Measurements from ENCODE around the gene MYH15.

MYH15 gene

GRCh38 chr3:108511490-108511889 lies 1.1 kb upstream of the MYH15 start:
- no peak overlapping the region for H3K4me3 ChIP-seq (ENCODE audit: insufficient read depth, low read depth, low read length, poor library complexity, severe bottlenecking)
- no peak overlapping the region for H3K27ac ChIP-seq (ENCODE audit: insufficient read depth, low read length, poor library complexity, severe bottlenecking)
- DNase-seq = no peak
- no peaks in the 10 kb centered on the region for H3K9me3 ChIP-seq (ENCODE audit: control insufficient read depth, low read length)
- no peaks in the 10 kb centered on the region for H3K4me1 ChIP-seq (ENCODE audit: control insufficient read depth, insufficient read depth, low read length, poor library complexity, severe bottlenecking)
- no peaks in the 10 kb centered on the region for H3K36me3 ChIP-seq (ENCODE audit: control insufficient read depth, insufficient read depth, low read length)
- no peaks in the 10 kb centered on the region for H3K27me3 ChIP-seq (replicated peaks; ENCODE audit: control insufficient read depth, insufficient read depth, low read length, poor library complexity, severe bottlenecking)

- Histone ChIP-seq H3K36me3 (ENCODE audit: control insufficient read depth, insufficient read depth, low read length) (no peaks in the 10 kb centered on the region), H3K4me1 (ENCODE audit: control insufficient read depth, insufficient read depth, low read length, poor library complexity, severe bottlenecking) (no peaks in the 10 kb centered on the region), H3K4me3 (ENCODE audit: insufficient read depth, low read depth, low read length, poor library complexity, severe bottlenecking) (no peak overlapping the region), H3K27me3 (replicated peaks; ENCODE audit: control insufficient read depth, insufficient read depth, low read length, poor library complexity, severe bottlenecking) (no peaks in the 10 kb centered on the region), H3K9me3 (ENCODE audit: control insufficient read depth, low read length) (no peaks in the 10 kb centered on the region), H3K27ac (ENCODE audit: insufficient read depth, low read length, poor library complexity, severe bottlenecking) (no peak overlapping the region)
- no peak for DNase-seq
These were observed 659 bp upstream of the MYH15 start for GRCh38 chr3:108511055-108511454.

GRCh38 chr3:108509871-108510270 lies 525 bp downstream of the MYH15 start:
- Histone ChIP-seq H3K36me3 (ENCODE audit: control insufficient read depth, insufficient read depth, low read length) (no peaks in the 10 kb centered on the region), H3K27me3 (replicated peaks; ENCODE audit: control insufficient read depth, insufficient read depth, low read length, poor library complexity, severe bottlenecking) (no peaks in the 10 kb centered on the region), H3K27ac (ENCODE audit: insufficient read depth, low read length, poor library complexity, severe bottlenecking) (no peak overlapping the region), H3K4me3 (ENCODE audit: insufficient read depth, low read depth, low read length, poor library complexity, severe bottlenecking) (no peak overlapping the region), H3K9me3 (ENCODE audit: control insufficient read depth, low read length) (no peaks in the 10 kb centered on the region), H3K4me1 (ENCODE audit: control insufficient read depth, insufficient read depth, low read length, poor library complexity, severe bottlenecking) (no peaks in the 10 kb centered on the region)
- no peak for DNase-seq

- H3K27ac ChIP-seq (ENCODE audit: insufficient read depth, low read length, poor library complexity, severe bottlenecking) = no peak overlapping the region
These were observed 1.1 kb downstream of the MYH15 start for GRCh38 chr3:108509263-108509662.

GRCh38 chr3:108507902-108508301 lies 2.5 kb downstream of the MYH15 start:
- Histone ChIP-seq H3K36me3 (ENCODE audit: control insufficient read depth, insufficient read depth, low read length) (no peaks in the 10 kb centered on the region), H3K27ac (ENCODE audit: insufficient read depth, low read length, poor library complexity, severe bottlenecking) (no peak overlapping the region), H3K4me1 (ENCODE audit: control insufficient read depth, insufficient read depth, low read length, poor library complexity, severe bottlenecking) (no peaks in the 10 kb centered on the region), H3K9me3 (ENCODE audit: control insufficient read depth, low read length) (no peaks in the 10 kb centered on the region), H3K27me3 (replicated peaks; ENCODE audit: control insufficient read depth, insufficient read depth, low read length, poor library complexity, severe bottlenecking) (no peaks in the 10 kb centered on the region), H3K4me3 (ENCODE audit: insufficient read depth, low read depth, low read length, poor library complexity, severe bottlenecking) (no peak overlapping the region)
- DNase-seq = no peak

More at GRCh38 chr3:108509263-108509662, 1.1 kb downstream of the MYH15 start:
- Histone ChIP-seq H3K36me3 (ENCODE audit: control insufficient read depth, insufficient read depth, low read length) (no peaks in the 10 kb centered on the region), H3K4me1 (ENCODE audit: control insufficient read depth, insufficient read depth, low read length, poor library complexity, severe bottlenecking) (no peaks in the 10 kb centered on the region), H3K27me3 (replicated peaks; ENCODE audit: control insufficient read depth, insufficient read depth, low read length, poor library complexity, severe bottlenecking) (no peaks in the 10 kb centered on the region), H3K9me3 (ENCODE audit: control insufficient read depth, low read length) (no peaks in the 10 kb centered on the region), H3K4me3 (ENCODE audit: insufficient read depth, low read depth, low read length, poor library complexity, severe bottlenecking) (no peak overlapping the region)
- no peak for DNase-seq

- H3K27me3 ChIP-seq (replicated peaks; ENCODE audit: control insufficient read depth, insufficient read depth, low read length, poor library complexity, severe bottlenecking) = no peaks in the 10 kb centered on the region
- no peak overlapping the region for H3K4me3 ChIP-seq (ENCODE audit: insufficient read depth, low read depth, low read length, poor library complexity, severe bottlenecking)
- no peak for DNase-seq
- no peak overlapping the region for H3K27ac ChIP-seq (ENCODE audit: insufficient read depth, low read length, poor library complexity, severe bottlenecking)
- H3K4me1 ChIP-seq (ENCODE audit: control insufficient read depth, insufficient read depth, low read length, poor library complexity, severe bottlenecking) = no peaks in the 10 kb centered on the region
- H3K36me3 ChIP-seq (ENCODE audit: control insufficient read depth, insufficient read depth, low read length) = no peaks in the 10 kb centered on the region
- H3K9me3 ChIP-seq (ENCODE audit: control insufficient read depth, low read length) = no peaks in the 10 kb centered on the region
These were observed 4.6 kb downstream of the MYH15 start for GRCh38 chr3:108505811-108506210.

- Histone ChIP-seq H3K27ac (ENCODE audit: insufficient read depth, low read length, poor library complexity, severe bottlenecking) (no peak overlapping the region), H3K9me3 (ENCODE audit: control insufficient read depth, low read length) (no peaks in the 10 kb centered on the region), H3K27me3 (replicated peaks; ENCODE audit: control insufficient read depth, insufficient read depth, low read length, poor library complexity, severe bottlenecking) (no peaks in the 10 kb centered on the region), H3K4me1 (ENCODE audit: control insufficient read depth, insufficient read depth, low read length, poor library complexity, severe bottlenecking) (no peaks in the 10 kb centered on the region), H3K4me3 (ENCODE audit: insufficient read depth, low read depth, low read length, poor library complexity, severe bottlenecking) (no peak overlapping the region), H3K36me3 (ENCODE audit: control insufficient read depth, insufficient read depth, low read length) (no peaks in the 10 kb centered on the region)
- no peak for DNase-seq
These were observed 6.7 kb downstream of the MYH15 start for GRCh38 chr3:108503722-108504121.

- Histone ChIP-seq H3K36me3 (ENCODE audit: control insufficient read depth, insufficient read depth, low read length) (no peaks in the 10 kb centered on the region), H3K27me3 (replicated peaks; ENCODE audit: control insufficient read depth, insufficient read depth, low read length, poor library complexity, severe bottlenecking) (no peaks in the 10 kb centered on the region), H3K9me3 (ENCODE audit: control insufficient read depth, low read length) (no peaks in the 10 kb centered on the region), H3K4me3 (ENCODE audit: insufficient read depth, low read depth, low read length, poor library complexity, severe bottlenecking) (no peak overlapping the region), H3K4me1 (ENCODE audit: control insufficient read depth, insufficient read depth, low read length, poor library complexity, severe bottlenecking) (no peaks in the 10 kb centered on the region), H3K27ac (ENCODE audit: insufficient read depth, low read length, poor library complexity, severe bottlenecking) (no peak overlapping the region)
- no peak for DNase-seq
These were observed 8.9 kb downstream of the MYH15 start for GRCh38 chr3:108501535-108501934.

GRCh38 chr3:108500728-108501127 lies 9.7 kb downstream of the MYH15 start:
- Histone ChIP-seq H3K4me3 (ENCODE audit: insufficient read depth, low read depth, low read length, poor library complexity, severe bottlenecking) (no peak overlapping the region), H3K4me1 (ENCODE audit: control insufficient read depth, insufficient read depth, low read length, poor library complexity, severe bottlenecking) (no peaks in the 10 kb centered on the region), H3K27me3 (replicated peaks; ENCODE audit: control insufficient read depth, insufficient read depth, low read length, poor library complexity, severe bottlenecking) (no peaks in the 10 kb centered on the region), H3K36me3 (ENCODE audit: control insufficient read depth, insufficient read depth, low read length) (no peaks in the 10 kb centered on the region), H3K9me3 (ENCODE audit: control insufficient read depth, low read length) (no peaks in the 10 kb centered on the region), H3K27ac (ENCODE audit: insufficient read depth, low read length, poor library complexity, severe bottlenecking) (no peak overlapping the region)
- no peak for DNase-seq

GRCh38 chr3:108497271-108497670 lies 13.1 kb downstream of the MYH15 start:
- H3K36me3 ChIP-seq (ENCODE audit: control insufficient read depth, insufficient read depth, low read length) = no peaks in the 10 kb centered on the region
- DNase-seq = no peak
- no peak overlapping the region for H3K4me3 ChIP-seq (ENCODE audit: insufficient read depth, low read depth, low read length, poor library complexity, severe bottlenecking)
- no peaks in the 10 kb centered on the region for H3K4me1 ChIP-seq (ENCODE audit: control insufficient read depth, insufficient read depth, low read length, poor library complexity, severe bottlenecking)
- H3K27me3 ChIP-seq (replicated peaks; ENCODE audit: control insufficient read depth, insufficient read depth, low read length, poor library complexity, severe bottlenecking) = no peaks in the 10 kb centered on the region
- H3K27ac ChIP-seq (ENCODE audit: insufficient read depth, low read length, poor library complexity, severe bottlenecking) = no peak overlapping the region
- H3K9me3 ChIP-seq (ENCODE audit: control insufficient read depth, low read length) = no peaks in the 10 kb centered on the region

GRCh38 chr3:108495717-108496116 lies 14.7 kb downstream of the MYH15 start:
- Histone ChIP-seq H3K4me1 (ENCODE audit: control insufficient read depth, insufficient read depth, low read length, poor library complexity, severe bottlenecking) (no peaks in the 10 kb centered on the region), H3K36me3 (ENCODE audit: control insufficient read depth, insufficient read depth, low read length) (no peaks in the 10 kb centered on the region)

More at GRCh38 chr3:108495717-108496116, 14.7 kb downstream of the MYH15 start:
- Histone ChIP-seq H3K27me3 (replicated peaks; ENCODE audit: control insufficient read depth, insufficient read depth, low read length, poor library complexity, severe bottlenecking) (no peaks in the 10 kb centered on the region), H3K9me3 (ENCODE audit: control insufficient read depth, low read length) (no peaks in the 10 kb centered on the region), H3K27ac (ENCODE audit: insufficient read depth, low read length, poor library complexity, severe bottlenecking) (no peak overlapping the region), H3K4me3 (ENCODE audit: insufficient read depth, low read depth, low read length, poor library complexity, severe bottlenecking) (no peak overlapping the region)
- DNase-seq = no peak

Data from effector memory CD4-positive, alpha-beta T cell (primary cell).